Neural progenitor cell (in vitro differentiated cells): Measurements from ENCODE around the gene NFIX. TPM values are rescaled to one million over a fixed set of nuclear protein-coding genes. Genes with fewer than 3 reads are reported as not detected.

Experiments
- DNase-seq: peaks from one replicate; pipeline ENCODE4 v3.0.0-alpha.2; 2016; ENCODE audit warnings: low spot score
- H2AFZ ChIP-seq: fragments of 200-600 bp; sonication (generic); replicated peaks from 2 replicates; pipeline ENCODE4 v1.6.1; 2016; ENCODE audit warnings: antibody characterized with exemption
- H3F3A ChIP-seq: fragments of 200-600 bp; sonication (generic); 2 replicates; pipeline ENCODE4 v1.6.1; 2016; ENCODE audit warnings: antibody characterized with exemption, low read depth
- H3K27ac ChIP-seq: fragments of 200-600 bp; sonication (generic); 2 replicates; pipeline ENCODE4 v1.5.1; 2016; ENCODE audit warnings: mild to moderate bottlenecking
- H3K27me3 ChIP-seq: fragments of 200-600 bp; sonication (generic); 2 replicates; pipeline ENCODE4 v1.6.1; 2016; ENCODE audit warnings: mild to moderate bottlenecking, moderate library complexity
- H3K36me3 ChIP-seq: fragments of 200-600 bp; sonication (generic); 2 replicates; pipeline ENCODE4 v1.5.1; 2016
- H3K4me1 ChIP-seq: fragments of 200-600 bp; sonication (generic); 2 replicates; pipeline ENCODE4 v1.6.1; 2016; ENCODE audit warnings: mixed run types
- H3K4me2 ChIP-seq: fragments of 200-600 bp; sonication (generic); 2 replicates; pipeline ENCODE4 v1.6.1; 2016
- H3K4me3 ChIP-seq: fragments of 200-600 bp; sonication (generic); 2 replicates; pipeline ENCODE4 v1.5.1; 2016
- H3K79me2 ChIP-seq: fragments of 200-600 bp; sonication (generic); 2 replicates; pipeline ENCODE4 v1.6.1; 2016; ENCODE audit warnings: low read depth
- H3K9ac ChIP-seq: fragments of 200-600 bp; sonication (generic); 2 replicates; pipeline ENCODE4 v1.6.1; 2016
- H3K9me3 ChIP-seq: fragments of 200-600 bp; sonication (generic); 2 replicates; pipeline ENCODE4 v1.5.1; 2016; ENCODE audit warnings: low read depth
- H4K20me1 ChIP-seq: fragments of 200-600 bp; sonication (generic); 2 replicates; pipeline ENCODE4 v1.6.1; 2016; ENCODE audit warnings: low read depth
- H3K27ac Mint-ChIP-seq: 3 replicates; pipeline ENCODE4 v1.8.0; 2021; ENCODE audit warnings: mixed read lengths
- H3K27me3 Mint-ChIP-seq: 2 replicates; pipeline ENCODE4 v1.8.0; 2022; ENCODE audit warnings: low read depth, mild to moderate bottlenecking, inconsistent platforms, moderate library complexity, mixed read lengths; ENCODE audit not compliant: insufficient read depth
- H3K36me3 Mint-ChIP-seq: 3 replicates; pipeline ENCODE4 v1.8.0; 2021; ENCODE audit warnings: mixed read lengths
- H3K4me1 Mint-ChIP-seq: 3 replicates; pipeline ENCODE4 v1.8.0; 2021; ENCODE audit warnings: mixed read lengths
- H3K4me3 Mint-ChIP-seq: 3 replicates; pipeline ENCODE4 v1.8.0; 2021; ENCODE audit warnings: mild to moderate bottlenecking, moderate library complexity, mixed read lengths
- H3K9me3 Mint-ChIP-seq: 3 replicates; pipeline ENCODE4 v1.8.0; 2020; ENCODE audit warnings: mixed read lengths
- CTCF ChIP-seq: fragments of 200-600 bp; sonication (generic); IDR thresholded peaks from 2 replicates; pipeline ENCODE4 v1.5.1; 2017; ENCODE audit warnings: antibody characterized with exemption, mild to moderate bottlenecking
- EZH2 ChIP-seq: fragments of 200-600 bp; sonication (generic); IDR thresholded peaks from 2 replicates; pipeline ENCODE4 v1.6.1; 2017; ENCODE audit warnings: antibody characterized with exemption, mild to moderate bottlenecking, moderate library complexity
- EZH2phosphoT487 ChIP-seq: fragments of 200-600 bp; sonication (generic); IDR thresholded peaks from 2 replicates; pipeline ENCODE4 v1.6.1; 2017; ENCODE audit warnings: antibody characterized with exemption
- total RNA-seq: library from RNA; depleted of rRNA; stranded (reverse); fragments of >200 nt; gene quantifications from 2 replicates; pipeline ENCODE4 v1.2.3, GENCODE V29; 2015; ENCODE audit warnings: low replicate concordance

NFIX gene
- total RNA-seq, 1 donor from 2014 or later: 0.06 TPM

- H2AFZ ChIP-seq: no peak overlapping the region
- no peaks in the 10 kb centered on the region for H3K9me3 ChIP-seq
- TF ChIP-seq EZH2phosphoT487: peak; percentile 3
- no peak for TF ChIP-seq CTCF
- H3K4me2 ChIP-seq: no peak overlapping the region
- peak; percentile 62 for DNase-seq
- no peak overlapping the region for H3K9ac ChIP-seq
- no peaks in the 10 kb centered on the region for H3K79me2 ChIP-seq
- no peak overlapping the region for H3K4me3 ChIP-seq
- peaks cover 99% of the 10 kb centered on the region for H4K20me1 ChIP-seq
- Mint-ChIP-seq H3K9me3 (no peaks in the 10 kb centered on the region), H3K27me3 (peaks cover 95% of the 10 kb centered on the region), H3K27ac (no peak overlapping the region), H3K4me3 (peak overlapping the region; percentile 18), H3K4me1 (peaks cover 20% of the 10 kb centered on the region), H3K36me3 (no peaks in the 10 kb centered on the region)
- H3K27ac ChIP-seq: no peak overlapping the region
- H3K36me3 ChIP-seq: no peaks in the 10 kb centered on the region
- H3K27me3 ChIP-seq: peaks cover 100% of the 10 kb centered on the region
- H3F3A ChIP-seq: peaks cover 56% of the 10 kb centered on the region
- peaks cover 24% of the 10 kb centered on the region for H3K4me1 ChIP-seq
Measured at GRCh38 chr19:13015361-13016223, 20.3 kb downstream of the NFIX start.

- no peak overlapping the region for H3K27ac ChIP-seq
- no peak overlapping the region for H3K9ac ChIP-seq
- H3K4me1 ChIP-seq: peaks cover 24% of the 10 kb centered on the region
- no peaks in the 10 kb centered on the region for H3K79me2 ChIP-seq
- H3K4me1 Mint-ChIP-seq: peaks cover 20% of the 10 kb centered on the region
- H3K27ac Mint-ChIP-seq: no peak overlapping the region
- H2AFZ ChIP-seq: no peak overlapping the region
- no peaks in the 10 kb centered on the region for H3K36me3 Mint-ChIP-seq
- H3K4me3 Mint-ChIP-seq: peak overlapping the region; percentile 9
- H3K4me2 ChIP-seq: no peak overlapping the region
- TF ChIP-seq EZH2 (no peak), CTCF (no peak), EZH2phosphoT487 (no peak)
- no peaks in the 10 kb centered on the region for H3K9me3 ChIP-seq
- H3K27me3 ChIP-seq: peaks cover 100% of the 10 kb centered on the region
- H3K36me3 ChIP-seq: no peaks in the 10 kb centered on the region
- DNase-seq: no peak
- peaks cover 99% of the 10 kb centered on the region for H4K20me1 ChIP-seq
- no peaks in the 10 kb centered on the region for H3K9me3 Mint-ChIP-seq
- no peak overlapping the region for H3K4me3 ChIP-seq
- peaks cover 56% of the 10 kb centered on the region for H3F3A ChIP-seq
- H3K27me3 Mint-ChIP-seq: peaks cover 95% of the 10 kb centered on the region
Measured at GRCh38 chr19:13016245-13016627, 21.0 kb downstream of the NFIX start.

DNA sequence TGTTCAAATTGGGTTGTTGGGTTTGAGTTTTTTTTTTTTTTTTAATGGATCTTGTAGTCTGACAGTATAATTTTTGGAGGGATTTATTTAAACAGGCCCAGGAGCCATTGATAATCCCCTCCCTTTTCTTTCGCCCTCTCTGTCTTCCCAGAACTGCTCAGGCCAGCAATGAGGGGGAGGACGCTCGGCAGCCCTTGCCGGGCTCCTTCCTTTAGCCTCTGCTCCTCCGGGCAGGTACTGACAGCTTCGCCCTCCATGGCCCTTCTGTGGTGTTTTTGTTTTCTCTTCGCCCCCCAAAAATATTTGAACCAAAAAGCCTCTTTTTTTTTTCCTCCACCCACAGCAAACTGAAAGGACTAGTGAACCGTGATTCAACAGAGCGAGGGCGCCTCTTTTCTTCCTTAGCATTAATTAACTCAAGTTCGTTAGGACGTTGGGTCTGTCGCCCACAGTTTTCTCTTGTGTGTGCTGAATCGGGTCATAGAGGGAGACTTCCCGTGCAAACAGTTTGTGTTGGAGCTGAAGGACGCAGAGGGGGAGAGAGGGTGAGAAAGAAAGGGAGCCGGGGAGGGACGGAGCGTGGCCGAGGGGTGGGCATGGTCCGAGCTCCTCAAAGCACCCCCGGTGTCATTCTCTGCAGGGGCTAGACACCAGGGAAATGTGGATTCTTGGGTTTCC lies 21.5 kb downstream of the NFIX start:
- Mint-ChIP-seq H3K4me3 (peak overlapping the region; percentile 9), H3K27ac (no peak overlapping the region), H3K27me3 (peaks cover 95% of the 10 kb centered on the region), H3K9me3 (no peaks in the 10 kb centered on the region), H3K36me3 (no peaks in the 10 kb centered on the region), H3K4me1 (peaks cover 20% of the 10 kb centered on the region)
- Histone ChIP-seq H3K4me3 (no peak overlapping the region), H3K9me3 (no peaks in the 10 kb centered on the region), H3K79me2 (no peaks in the 10 kb centered on the region), H3K27me3 (peaks cover 100% of the 10 kb centered on the region), H3K36me3 (no peaks in the 10 kb centered on the region), H4K20me1 (peaks cover 99% of the 10 kb centered on the region), H2AFZ (no peak overlapping the region), H3K9ac (no peak overlapping the region), H3F3A (peaks cover 60% of the 10 kb centered on the region), H3K4me1 (peaks cover 24% of the 10 kb centered on the region), H3K27ac (no peak overlapping the region), H3K4me2 (no peak overlapping the region)
- TF ChIP-seq EZH2phosphoT487 (peak; percentile 46), EZH2 (peak; percentile 78), CTCF (no peak)
- peak; percentile 75 for DNase-seq
